GM23338 (cell line): ENCODE results near the gene CMSS1. TPM values are rescaled to one million over a fixed set of nuclear protein-coding genes. Genes with fewer than 3 reads are reported as not detected.

Experiments
- CREB1 ChIP-seq: fragments of 250-450 bp; sonication (Bioruptor Pico); IDR thresholded peaks from 2 replicates; pipeline ENCODE4 v1.5.0; 2020; ENCODE audit warnings: low read depth, mild to moderate bottlenecking, moderate library complexity
- CTCF ChIP-seq, 2 experiments: fragments of 200-600 bp in 1 of 2; sonication (generic) in 1 of 2; conservative IDR thresholded peaks; 2 replicates each; pipeline versions ENCODE4 v1.5.1 to v1.6.1; 2016 to 2017; ENCODE audit warnings: antibody characterized with exemption in 2 of 2, low read depth in 2 of 2, mild to moderate bottlenecking in 2 of 2, moderate library complexity in 1 of 2
- ETS1 ChIP-seq: IDR thresholded peaks from 2 replicates; pipeline ENCODE4 v1.6.1; 2016; ENCODE audit warnings: antibody characterized with exemption
- EZH2phosphoT487 ChIP-seq: fragments of 200-600 bp; sonication (generic); IDR thresholded peaks from one replicate; pipeline ENCODE4 v1.8.1; 2018; ENCODE audit warnings: antibody characterized with exemption; ENCODE audit not compliant: unreplicated experiment
- JUNB ChIP-seq: IDR thresholded peaks from one replicate; pipeline ENCODE4 v1.6.1; 2016; ENCODE audit warnings: antibody characterized with exemption; ENCODE audit not compliant: unreplicated experiment
- NANOG ChIP-seq: IDR thresholded peaks from 2 replicates; pipeline ENCODE4 v1.6.1; 2016; ENCODE audit warnings: antibody characterized with exemption, borderline replicate concordance
- STAT1 ChIP-seq: IDR thresholded peaks from one replicate; pipeline ENCODE4 v1.6.1; 2016; ENCODE audit warnings: antibody characterized with exemption; ENCODE audit not compliant: unreplicated experiment
- ZNF331 ChIP-seq: fragments of 250-450 bp; sonication (Bioruptor Pico); IDR thresholded peaks from 2 replicates; pipeline ENCODE4 v1.5.0; 2020; ENCODE audit warnings: low read depth, mild to moderate bottlenecking, moderate library complexity
- ZNF462 ChIP-seq: fragments of 250-450 bp; sonication (Bioruptor Pico); IDR thresholded peaks from 2 replicates; pipeline ENCODE4 v1.5.0; 2020; ENCODE audit warnings: mild to moderate bottlenecking, moderate library complexity
- polyA plus RNA-seq: library from polyadenylated mRNA; unstranded; fragments of >200 nt; fragmentation: Nextera tagmentation; extraction: Ambion mirVana; gene quantifications from 2 replicates; pipeline ENCODE4 v1.2.1, GENCODE V29; 2016
- total RNA-seq: library from RNA; depleted of rRNA; stranded (reverse); fragments of >200 nt; shearing (Covaris generic); gene quantifications from 2 replicates; pipeline ENCODE4 v1.2.3, GENCODE V29; 2014

CMSS1 gene
- total and polyA plus RNA-seq, 2 experiments from 2014 or later: 39.4 to 187 TPM

- TF ChIP-seq ZNF462 (CRISPR knock-in tag) (no peak), NANOG (no peak), CTCF (conservative IDR thresholded peaks at IDR 0.05; ENCODE audit: low read depth in 2 of 2) (no peak), JUNB (no peak), ZNF331 (CRISPR knock-in tag) (no peak), ETS1 (no peak), EZH2phosphoT487 (no peak), CREB1 (CRISPR knock-in tag) (no peak), STAT1 (no peak)
These were observed 43.2 kb upstream of the CMSS1 start (continued) for GRCh38 chr3:99774467-99774866.
